Stimulated activated CD4-positive, alpha-beta T cell treated with anti-CD3 and anti-CD28 coated beads, TNF-alpha, amount 100 ng/mL, for 4 hours (primary cell): Measurements from ENCODE around the gene PCCA.
"Not testable (repeated sequence)": the region's sequence is repeated elsewhere in the genome, so short reads cannot be mapped to it uniquely, and the experiment has no call there.

Source experiments
- DNase-seq, 3 experiments: peaks; one replicate each; pipeline ENCODE4 v3.0.0-alpha.2; 2020; ENCODE audit warnings: low read depth in 3 of 3

The PCCA gene

DNA sequence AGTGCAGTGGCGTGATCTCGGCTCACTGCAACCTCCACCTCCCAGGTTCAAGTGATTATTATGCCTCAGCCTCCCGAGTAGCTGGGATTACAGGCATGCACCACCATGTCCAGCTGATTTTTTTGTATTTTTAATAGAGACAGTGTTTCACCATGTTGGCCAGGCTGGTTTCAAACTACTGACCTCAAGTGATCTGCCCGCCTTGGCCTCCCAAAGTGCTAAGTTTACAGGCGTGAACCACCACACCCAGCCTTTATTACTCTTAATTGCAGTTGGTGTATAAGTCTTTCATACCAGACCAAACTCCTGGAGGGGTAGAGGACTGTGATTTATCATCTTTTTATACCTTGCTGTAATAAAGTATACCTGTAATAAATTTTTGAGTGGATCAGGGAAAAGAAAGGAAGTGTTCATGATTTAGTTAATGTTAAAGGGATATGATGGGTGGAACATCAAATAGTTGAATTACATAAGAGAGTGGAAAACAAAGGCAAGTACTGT lies 52.6 kb downstream of the PCCA start:
- not testable (repeated sequence) for DNase-seq

DNA sequence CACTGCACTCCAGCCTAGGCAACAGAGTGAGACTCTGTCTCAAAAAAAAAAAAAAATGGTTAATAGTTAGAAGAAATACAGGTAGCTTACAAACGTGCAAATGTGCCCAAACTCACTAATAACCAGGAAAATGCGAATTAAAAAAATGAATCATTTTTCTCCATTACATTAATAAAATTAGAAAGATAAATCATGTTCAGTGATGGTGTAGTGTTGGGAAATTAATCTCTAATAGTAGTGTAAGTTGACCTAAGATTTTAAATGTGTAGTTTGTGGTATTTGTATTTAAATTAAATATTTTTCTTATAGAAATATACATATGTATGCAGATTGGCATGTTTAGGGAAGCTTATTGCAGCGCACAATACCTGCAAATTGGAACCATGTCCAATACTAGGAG lies 57.6 kb downstream of the PCCA start:
- no peak for DNase-seq

DNA sequence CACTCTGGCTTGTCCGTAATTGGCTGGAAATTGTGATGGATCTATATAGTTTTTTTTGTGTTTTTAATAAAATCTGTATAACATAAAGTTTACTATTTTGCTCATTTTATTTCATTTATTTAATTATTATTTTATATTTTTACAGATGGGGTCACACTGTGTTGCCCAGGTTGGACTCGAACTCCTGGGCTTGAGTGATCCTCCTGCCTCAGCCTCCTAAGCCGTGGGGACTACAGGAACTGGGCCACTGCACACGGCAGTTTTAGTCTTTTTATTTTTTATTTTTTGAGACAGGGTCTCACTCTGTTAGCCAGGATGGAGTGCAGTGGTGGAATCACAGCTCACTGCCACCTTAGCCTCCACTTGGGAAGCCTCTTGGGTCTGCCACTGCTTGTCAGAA lies 58.9 kb downstream of the PCCA start:
- DNase-seq = no peak

DNA sequence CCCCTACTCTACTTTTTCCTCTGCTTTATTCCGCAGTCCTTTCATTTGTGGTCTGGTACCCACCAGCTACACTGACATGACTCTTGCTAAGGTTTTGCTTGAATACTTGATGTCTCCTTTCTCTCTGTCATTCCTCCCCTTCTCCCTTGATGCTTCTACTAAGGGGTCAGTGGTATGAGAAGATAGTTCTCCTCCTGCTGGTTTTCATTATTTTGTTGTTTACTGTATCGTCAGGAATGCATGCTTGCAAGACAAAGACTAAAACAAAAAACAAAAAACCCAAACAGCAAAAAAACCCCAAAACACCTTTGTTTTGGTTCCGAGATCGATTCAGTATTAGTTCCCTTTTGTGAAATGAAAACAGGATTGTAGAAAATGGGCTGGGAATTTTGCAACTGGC lies 59.5 kb downstream of the PCCA start:
- no peak for DNase-seq

DNA sequence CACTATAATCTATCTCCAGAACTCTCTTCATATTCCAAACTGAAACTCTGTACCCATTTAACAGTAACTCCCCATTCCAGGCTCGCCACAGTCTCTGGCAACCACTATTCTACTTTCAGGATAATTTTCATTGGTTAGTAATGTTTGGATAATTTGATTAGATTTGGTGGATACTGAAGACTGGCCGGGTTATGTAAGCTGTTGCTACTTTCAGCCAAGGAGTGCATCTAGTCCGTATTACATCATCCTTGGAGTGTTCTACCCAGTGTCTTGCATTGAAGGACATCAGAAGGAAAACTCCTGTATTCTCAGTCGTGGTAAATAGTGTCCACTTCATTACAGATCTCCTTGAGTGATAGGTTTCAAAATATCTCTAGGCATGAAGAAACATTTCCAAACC lies 60.5 kb downstream of the PCCA start:
- DNase-seq = no peak

DNA sequence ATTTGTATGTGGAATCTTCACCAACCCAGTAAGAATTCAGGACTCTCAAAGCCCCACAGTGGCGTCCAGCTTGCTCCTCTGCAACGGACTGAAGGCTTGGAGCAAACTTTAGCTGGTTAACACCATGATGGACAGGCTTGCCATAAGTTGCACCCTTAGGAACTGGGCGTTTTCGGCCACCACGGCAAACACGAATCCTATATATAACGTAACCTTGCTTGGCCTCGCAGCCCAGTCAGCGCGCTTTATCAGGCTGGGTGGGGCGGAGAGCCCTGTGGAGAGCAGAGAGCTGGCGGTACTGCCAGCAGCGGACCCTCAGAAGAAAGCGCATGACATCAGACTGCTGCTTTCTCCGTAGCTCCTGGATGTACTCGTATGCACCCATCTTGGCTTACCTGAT lies 61.8 kb downstream of the PCCA start:
- DNase-seq = not testable (repeated sequence)

GRCh38 chr13:100154842-100155416 lies 66.0 kb downstream of the PCCA start:
- no peak for DNase-seq

DNA sequence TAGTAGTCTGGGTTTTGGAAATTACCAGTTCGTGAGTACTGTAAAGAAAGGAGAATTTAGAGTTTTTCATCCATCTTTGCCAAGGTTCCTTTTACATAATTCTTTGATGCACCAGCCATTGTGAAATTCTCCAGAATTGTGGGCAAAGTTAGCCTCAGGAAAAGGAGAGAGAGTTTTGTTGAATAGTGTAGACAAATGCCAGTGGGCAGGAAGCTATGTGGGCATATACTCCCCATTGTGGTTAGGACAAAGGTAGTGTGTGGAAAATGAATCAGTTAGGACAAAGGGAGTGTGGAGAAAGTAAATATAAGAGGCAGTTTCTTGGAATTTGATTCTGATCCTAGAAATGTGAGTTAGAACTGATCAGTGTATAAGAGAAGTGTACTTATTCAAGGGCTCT lies 67.9 kb downstream of the PCCA start:
- no peak for DNase-seq

DNA sequence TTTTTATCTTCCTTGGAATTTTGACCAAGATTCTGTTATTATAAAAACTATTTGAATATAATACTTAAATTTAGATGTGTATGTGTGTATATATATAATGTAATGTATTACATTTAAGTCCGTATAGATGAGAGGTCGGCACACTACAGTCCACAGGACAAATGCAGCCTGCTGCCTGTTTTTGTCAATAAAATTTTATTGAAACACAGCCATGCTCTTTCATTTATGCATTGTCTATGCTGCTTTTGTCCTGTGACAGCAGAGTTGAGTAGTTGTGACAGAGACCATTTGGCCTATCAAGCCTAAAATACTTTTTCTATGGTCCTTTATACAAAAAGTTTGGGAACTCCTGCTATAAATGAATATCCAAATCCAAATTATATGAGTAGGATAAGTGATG lies 69.7 kb downstream of the PCCA start:
- no peak for DNase-seq

- DNase-seq = no peak
Observed at GRCh38 chr13:100159584-100159983, 70.7 kb downstream of the PCCA start.

DNA sequence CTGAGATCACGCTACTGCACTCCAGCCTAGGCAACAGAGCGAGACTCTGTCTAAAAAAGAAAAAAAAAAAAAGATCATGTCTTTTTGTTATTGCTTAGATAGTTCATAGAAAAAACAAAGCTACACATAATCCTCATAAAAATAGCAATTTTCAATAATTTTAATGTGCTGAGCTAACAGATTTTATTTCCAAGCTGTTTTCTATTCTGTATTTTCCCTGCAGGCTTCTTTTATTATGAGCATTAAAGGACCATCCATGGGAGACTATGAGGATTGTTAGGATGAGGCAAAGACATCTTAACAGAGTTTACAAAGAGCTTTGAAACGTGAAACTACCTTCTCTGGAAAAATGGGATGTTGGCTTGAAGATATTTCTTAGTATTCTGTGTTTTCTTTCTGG lies 71.6 kb downstream of the PCCA start:
- no peak for DNase-seq

- no peak for DNase-seq
Observed at GRCh38 chr13:100163375-100163774, 74.5 kb downstream of the PCCA start.

- no peak for DNase-seq
Observed at GRCh38 chr13:100173203-100173602, 84.3 kb downstream of the PCCA start.

DNA sequence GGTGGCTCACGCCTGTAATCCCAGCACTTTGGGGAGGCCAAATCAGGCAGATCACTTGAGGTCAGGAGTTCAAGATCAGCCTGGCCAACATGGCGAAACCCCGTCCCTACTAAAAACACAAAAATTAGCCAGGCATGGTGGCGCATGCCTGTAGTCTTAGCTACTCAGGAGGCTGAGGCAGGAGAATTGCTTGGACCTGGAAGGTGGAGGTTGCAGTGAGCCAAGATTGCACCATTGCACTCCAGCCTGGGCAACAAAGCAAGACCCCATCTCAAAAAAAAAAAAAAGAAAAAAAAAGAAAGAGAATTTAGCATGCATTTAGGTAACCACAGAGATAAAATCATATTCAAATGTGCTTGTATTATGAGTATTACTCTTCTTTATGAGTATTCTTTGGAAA lies 85.6 kb downstream of the PCCA start:
- not testable (repeated sequence) for DNase-seq

DNA sequence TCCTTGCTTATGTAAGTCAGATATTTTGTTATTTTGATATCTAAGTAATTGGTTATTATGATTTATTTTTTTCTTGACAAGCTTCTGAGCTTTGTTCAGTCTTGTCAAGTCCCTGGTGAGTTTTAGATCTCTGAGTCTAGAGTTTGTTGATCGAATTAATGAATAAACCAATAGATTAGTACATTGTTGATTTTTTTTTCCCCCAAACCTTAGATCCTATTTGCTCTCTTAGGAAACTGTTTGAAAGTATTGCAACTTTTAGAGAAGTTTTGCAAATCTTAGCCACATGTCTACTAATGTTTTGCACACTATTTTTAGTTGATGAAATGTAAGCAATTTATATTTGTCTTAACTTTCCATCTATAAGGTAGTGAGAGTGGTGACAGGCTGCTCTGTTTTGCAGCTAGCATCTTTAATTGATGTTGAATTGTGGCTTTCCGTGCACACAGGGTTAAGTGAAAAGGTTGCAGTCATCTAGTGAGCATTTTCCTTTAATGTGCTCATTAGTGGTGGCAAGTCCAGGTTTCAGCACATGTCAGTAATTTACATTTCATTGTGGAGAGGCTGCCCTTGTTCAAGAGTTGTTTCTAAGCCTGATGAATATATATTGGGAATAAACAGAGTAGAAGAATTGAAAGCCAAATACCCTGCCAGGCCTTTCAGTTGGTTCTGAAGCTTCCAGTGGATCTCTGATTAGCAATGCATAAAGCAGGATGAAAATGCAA lies 86.3 kb downstream of the PCCA start:
- no peak for DNase-seq

- DNase-seq = no peak
Observed at GRCh38 chr13:100175803-100176182, 86.9 kb downstream of the PCCA start.

GRCh38 chr13:100176801-100177400 lies 88.0 kb downstream of the PCCA start:
- DNase-seq = no peak

GRCh38 chr13:100178309-100178708 lies 89.4 kb downstream of the PCCA start:
- DNase-seq = no peak

DNA sequence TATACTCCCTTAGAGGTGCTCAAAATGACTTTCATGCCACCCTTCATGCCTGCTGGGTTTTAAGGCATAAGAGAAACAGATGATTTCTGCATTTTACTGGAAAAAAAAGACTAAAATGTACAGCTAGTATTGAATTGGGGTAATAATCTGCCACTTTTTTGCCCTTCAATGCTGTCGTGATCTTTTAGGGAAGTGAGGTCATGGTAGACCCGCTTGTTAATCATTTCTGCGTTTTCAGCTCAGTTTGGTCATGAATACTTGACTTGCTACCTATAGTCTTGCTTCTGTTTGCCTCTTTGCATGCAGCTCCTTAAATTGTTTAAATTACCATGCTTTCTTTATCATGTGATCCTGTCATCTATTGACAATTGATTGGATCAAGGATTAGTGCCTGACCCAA lies 90.4 kb downstream of the PCCA start:
- no peak for DNase-seq

GRCh38 chr13:100182900-100183490 lies 94.1 kb downstream of the PCCA start:
- no peak for DNase-seq

- no peak for DNase-seq
Observed at GRCh38 chr13:100184095-100184494, 95.2 kb downstream of the PCCA start.

DNA sequence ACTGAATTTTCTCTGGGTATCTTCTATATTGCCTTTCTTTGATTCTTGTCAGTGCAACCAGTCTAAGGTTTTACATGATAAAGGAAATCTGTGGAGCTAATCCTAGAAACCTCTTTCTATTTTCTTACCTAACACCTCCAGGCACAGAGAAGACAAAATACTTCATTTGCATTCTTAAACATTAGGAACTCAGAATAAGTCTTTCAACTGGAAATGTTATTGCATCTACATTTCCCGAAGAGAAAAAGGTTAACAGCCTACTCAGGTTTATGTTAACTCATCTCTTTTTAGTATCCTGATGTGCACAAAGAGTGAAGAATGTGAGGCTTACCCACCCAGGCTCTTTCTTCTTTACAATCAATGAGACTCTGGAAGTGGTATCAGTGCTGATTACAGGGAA lies 106.7 kb downstream of the PCCA start:
- no peak for DNase-seq

- no peak for DNase-seq
Observed at GRCh38 chr13:100196375-100196774, 107.5 kb downstream of the PCCA start.
